Measurements from ENCODE around the gene PPP2R3A. TPM values are rescaled to one million over a fixed set of nuclear protein-coding genes. Genes with fewer than 3 reads are reported as not detected.
A peak's percentile ranks its signal among the peaks of the same experiment; 100 is the strongest.

The PPP2R3A gene
- total RNA-seq, 6 experiments from 2014 or later = 1.0 to 3.2 (median 1.7) TPM

DNA sequence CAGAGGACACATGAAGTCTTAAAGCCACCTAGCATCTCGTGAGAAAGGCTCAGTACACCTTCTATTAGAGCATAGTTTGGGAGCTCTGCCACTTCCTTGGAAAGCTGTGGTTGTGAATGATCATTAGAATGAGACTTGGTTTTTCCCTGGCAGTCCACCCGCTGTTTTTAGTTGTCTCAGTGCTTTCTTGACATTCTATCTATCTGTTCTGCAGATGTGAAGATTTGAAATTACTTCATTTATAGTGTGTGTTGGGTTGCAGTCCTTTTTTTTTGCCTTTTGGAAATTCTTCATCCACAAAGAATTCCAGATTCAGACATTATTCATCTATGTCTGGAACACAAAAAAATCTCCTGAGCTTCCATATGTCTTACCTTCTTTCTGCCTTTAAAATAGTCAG lies 23.7 kb downstream of the PPP2R3A start:
- intact Hi-C loops (cut with DNase I) = no loop called here
- H3K9me3 ChIP-seq = no peaks in the 10 kb centered on the region
- WGBS (ENCODE audit: insufficient coverage, low coverage, low lambda C conversion rate, missing lambda C conversion rate) = no CpG with 5 or more reads among the region's 2 CpGs
- H3K27ac ChIP-seq = no peak overlapping the region
- ATAC-seq = no peak
- no peak overlapping the region for H3K4me3 ChIP-seq
- no peak for DNase-seq
- no peaks in the 10 kb centered on the region for H3K27me3 ChIP-seq
- H3K4me1 ChIP-seq = no peaks in the 10 kb centered on the region
- TF ChIP-seq, protein P1, sequence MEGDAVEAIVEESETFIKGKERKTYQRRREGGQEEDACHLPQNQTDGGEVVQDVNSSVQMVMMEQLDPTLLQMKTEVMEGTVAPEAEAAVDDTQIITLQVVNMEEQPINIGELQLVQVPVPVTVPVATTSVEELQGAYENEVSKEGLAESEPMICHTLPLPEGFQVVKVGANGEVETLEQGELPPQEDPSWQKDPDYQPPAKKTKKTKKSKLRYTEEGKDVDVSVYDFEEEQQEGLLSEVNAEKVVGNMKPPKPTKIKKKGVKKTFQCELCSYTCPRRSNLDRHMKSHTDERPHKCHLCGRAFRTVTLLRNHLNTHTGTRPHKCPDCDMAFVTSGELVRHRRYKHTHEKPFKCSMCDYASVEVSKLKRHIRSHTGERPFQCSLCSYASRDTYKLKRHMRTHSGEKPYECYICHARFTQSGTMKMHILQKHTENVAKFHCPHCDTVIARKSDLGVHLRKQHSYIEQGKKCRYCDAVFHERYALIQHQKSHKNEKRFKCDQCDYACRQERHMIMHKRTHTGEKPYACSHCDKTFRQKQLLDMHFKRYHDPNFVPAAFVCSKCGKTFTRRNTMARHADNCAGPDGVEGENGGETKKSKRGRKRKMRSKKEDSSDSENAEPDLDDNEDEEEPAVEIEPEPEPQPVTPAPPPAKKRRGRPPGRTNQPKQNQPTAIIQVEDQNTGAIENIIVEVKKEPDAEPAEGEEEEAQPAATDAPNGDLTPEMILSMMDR (IDR thresholded peaks at IDR 0.05) = no peak
- no peak for TF ChIP-seq POLR2A (IDR thresholded peaks at IDR 0.05)
- no peaks in the 10 kb centered on the region for H3K36me3 ChIP-seq

DNA sequence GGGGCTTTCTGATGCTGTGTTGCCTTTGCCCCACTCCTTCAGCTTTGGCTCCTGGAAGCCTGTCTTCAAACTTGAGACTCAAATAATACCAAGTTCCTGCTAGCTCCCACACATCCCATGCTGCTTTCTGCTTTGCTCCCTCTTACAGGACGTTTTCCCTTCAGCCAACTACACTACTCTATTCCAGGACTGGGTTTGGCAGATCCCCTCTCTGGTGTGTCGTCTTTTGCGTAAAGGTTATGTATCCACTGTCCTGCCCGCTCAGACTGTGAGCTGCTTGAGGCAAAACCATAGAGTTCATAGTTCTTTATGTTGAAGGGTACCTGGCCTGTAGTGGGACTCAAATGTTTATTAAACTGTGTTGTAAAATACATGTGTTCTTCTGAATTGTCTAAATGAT lies 25.4 kb downstream of the PPP2R3A start:
- Histone ChIP-seq H3K27me3 (no peaks in the 10 kb centered on the region), H3K36me3 (no peaks in the 10 kb centered on the region), H3K27ac (no peak overlapping the region), H3K9me3 (no peaks in the 10 kb centered on the region), H3K4me1 (no peaks in the 10 kb centered on the region), H3K4me3 (no peak overlapping the region)
- no peak for ATAC-seq
- 85% methylated on average over 4 of the region's 4 CpGs for WGBS (ENCODE audit: insufficient coverage, low coverage, low lambda C conversion rate, missing lambda C conversion rate)
- intact Hi-C loops (cut with DNase I) = no loop called here
- TF ChIP-seq, protein P1 (IDR thresholded peaks at IDR 0.05) = no peak
- TF ChIP-seq POLR2A (IDR thresholded peaks at IDR 0.05) = no peak
- DNase-seq = no peak

DNA sequence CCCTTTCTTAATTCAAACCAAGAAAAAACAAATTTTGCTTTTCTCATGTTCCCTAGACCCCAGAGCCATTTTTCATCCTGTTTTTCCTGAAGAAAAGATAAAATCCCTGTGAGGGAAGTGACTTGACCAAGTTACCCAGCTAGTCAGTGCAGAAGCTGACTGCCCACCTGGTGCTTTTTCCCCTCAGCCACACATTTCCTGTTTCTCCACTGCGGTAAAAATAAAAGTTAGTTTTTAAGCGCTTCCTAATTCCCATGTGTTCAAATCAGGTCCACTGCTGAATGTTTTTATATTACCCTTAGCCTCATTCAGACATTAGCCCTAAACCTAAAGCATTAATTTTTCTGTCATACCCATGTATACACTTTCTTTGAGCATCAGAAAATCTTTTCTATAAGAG lies 26.1 kb downstream of the PPP2R3A start:
- no peak for DNase-seq
- 74% methylated on average over 2 of the region's 2 CpGs for WGBS (ENCODE audit: insufficient coverage, low coverage, low lambda C conversion rate, missing lambda C conversion rate)
- H3K27ac ChIP-seq = no peak overlapping the region

DNA sequence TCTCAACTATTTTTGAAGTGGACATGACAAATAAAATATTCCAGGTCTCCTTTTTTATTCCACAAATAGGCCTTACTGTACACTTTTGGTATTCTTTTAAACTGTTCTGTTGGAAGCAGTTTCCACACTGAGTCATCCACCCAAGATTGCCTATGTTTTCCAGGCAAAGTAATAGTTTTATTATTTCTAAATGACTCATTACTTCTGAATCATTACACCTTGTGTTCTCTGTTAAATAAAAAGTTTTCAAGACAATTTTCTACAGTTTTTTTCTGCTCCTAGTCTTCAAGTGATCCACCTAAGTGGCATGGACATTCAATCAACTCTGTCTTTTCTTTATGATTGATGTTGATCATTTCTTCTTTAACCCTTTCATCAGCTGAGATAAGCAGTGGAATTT lies 26.5 kb downstream of the PPP2R3A start:
- no peaks in the 10 kb centered on the region for H3K4me1 ChIP-seq
- no peak overlapping the region for H3K4me3 ChIP-seq
- no peaks in the 10 kb centered on the region for H3K9me3 ChIP-seq
- H3K27me3 ChIP-seq = no peaks in the 10 kb centered on the region
- no peaks in the 10 kb centered on the region for H3K36me3 ChIP-seq
- TF ChIP-seq POLR2A (IDR thresholded peaks at IDR 0.05) = no peak
- TF ChIP-seq, protein P1 (IDR thresholded peaks at IDR 0.05) = no peak
- ATAC-seq (peak in 1 of 4 donors; percentile 60), DNase-seq (no peak)
- intact Hi-C loops (cut with DNase I) = no loop called here
- H3K27ac ChIP-seq = no peak overlapping the region

More for the DNA sequence above, 26.1 kb downstream of the PPP2R3A start:
- no peak overlapping the region for H3K4me3 ChIP-seq
- TF ChIP-seq, protein P1 (IDR thresholded peaks at IDR 0.05) = no peak
- TF ChIP-seq POLR2A (IDR thresholded peaks at IDR 0.05) = no peak
- intact Hi-C loops (cut with DNase I) = no loop called here
- no peak for ATAC-seq
- no peaks in the 10 kb centered on the region for H3K9me3 ChIP-seq
- H3K27me3 ChIP-seq = no peaks in the 10 kb centered on the region
- no peaks in the 10 kb centered on the region for H3K4me1 ChIP-seq
- H3K36me3 ChIP-seq = no peaks in the 10 kb centered on the region

DNA sequence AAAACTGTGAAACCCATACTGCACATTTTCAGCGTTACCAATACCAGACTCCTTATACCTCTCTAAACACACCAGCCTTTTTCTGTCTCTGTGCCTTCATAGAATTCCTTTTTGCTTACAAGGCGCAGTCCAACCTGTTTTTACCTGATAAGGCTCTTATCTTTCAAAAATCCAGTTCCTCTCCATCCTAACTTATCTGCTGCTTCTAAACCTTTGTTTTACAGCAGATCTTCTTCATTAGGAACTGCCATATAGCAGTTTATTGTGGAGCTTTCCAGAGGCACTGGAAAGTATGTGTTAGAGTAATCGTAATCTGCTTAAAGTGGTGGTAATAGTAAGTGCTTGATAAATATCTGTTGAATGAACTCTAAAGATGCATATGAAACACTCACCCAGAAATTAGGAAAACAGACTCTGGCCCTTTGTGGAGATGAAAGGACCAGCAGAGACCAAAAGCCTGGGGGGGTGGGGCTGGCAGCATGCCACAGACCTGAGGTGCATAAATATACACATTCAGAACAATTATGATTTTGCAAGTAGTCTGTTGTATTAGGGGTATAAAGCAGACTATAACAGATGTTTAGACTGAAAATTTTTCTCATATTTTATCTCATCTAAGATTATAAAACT lies 29.3 kb downstream of the PPP2R3A start:
- 76% methylated on average over 3 of the region's 3 CpGs for WGBS (ENCODE audit: insufficient coverage, low coverage, low lambda C conversion rate, missing lambda C conversion rate)
- no peak overlapping the region for H3K27ac ChIP-seq
- no peaks in the 10 kb centered on the region for H3K27me3 ChIP-seq
- no peak overlapping the region for H3K4me3 ChIP-seq
- H3K36me3 ChIP-seq = no peaks in the 10 kb centered on the region
- intact Hi-C loops (cut with DNase I) = no loop called here
- H3K4me1 ChIP-seq = no peaks in the 10 kb centered on the region
- no peak for DNase-seq
- ATAC-seq = no peak
- no peaks in the 10 kb centered on the region for H3K9me3 ChIP-seq
- TF ChIP-seq POLR2A (IDR thresholded peaks at IDR 0.05) = no peak
- TF ChIP-seq, protein P1 (IDR thresholded peaks at IDR 0.05) = no peak

Measured in right lobe of liver (tissue), 6 donors.